K562 (cell line): Measurements from ENCODE around the gene ZSWIM4. TPM values are rescaled to one million over a fixed set of nuclear protein-coding genes. Genes with fewer than 3 reads are reported as not detected.

Experiments used
- ATAC-seq: fragments of 200-7000 bp; cut with Tn5 transposase; 3 replicates; pipeline ENCODE4 v1.9.1; 2020; ENCODE audit warnings: moderate library complexity
- BruUV-seq: library from RNA; stranded (reverse); fragments of 400-500 nt; replicated peaks from 2 replicates; lab custom pipeline; 2021; lab: Mats Ljungman, UMichigan
- CTCF ChIA-PET: fragments of 300-600 bp; formaldehyde crosslinking; extraction: SDS; loops from one replicate; lab custom pipeline; 2021; ENCODE audit warnings: low intra/inter-chr PET ratio; lab: Yijun Ruan, JAX
- POLR2A ChIA-PET: fragments of 300-600, 350-650 bp; sonication (Branson Sonifier 250); formaldehyde crosslinking; extraction: SDS; loops from one replicate; lab custom pipeline; 2021; ENCODE audit warnings: antibody characterized with exemption, inconsistent platforms; lab: Yijun Ruan, JAX
- DNase-seq, 4 experiments: peaks; one replicate each; pipeline versions ENCODE4 v3.0.0 to v3.0.0-alpha.2; 2011 to 2018; ENCODE audit warnings: low spot score in 3 of 4, mixed read lengths in 3 of 4; ENCODE audit errors: extremely low read depth in 1 of 4
- FAIRE-seq: peaks from 2 replicates; lab custom pipeline; 2011; peaks lifted over from hg19 to GRCh38; lab: Jason Lieb, UNC
- H2AFZ ChIP-seq: 2 replicates; pipeline ENCODE4 v1.6.0; 2011; ENCODE audit warnings: low read depth, low read length, control low read depth, inconsistent platforms
- H3K27ac ChIP-seq: fragments of 200-600 bp; 3 replicates; pipeline ENCODE4 v1.8.0; 2011; ENCODE audit warnings: low read depth, mild to moderate bottlenecking, control low read depth, inconsistent platforms, low read length, moderate library complexity, mixed read lengths; ENCODE audit errors: extremely low read depth
- H3K27me3 ChIP-seq, 2 experiments: fragments of 300-600 bp in 1 of 2; 2 replicates in 1 of 2; 3 replicates in 1 of 2; pipeline versions ENCODE4 v1.6.0 to v1.8.0; 2011; ENCODE audit warnings: inconsistent platforms in 2 of 2, low read length in 2 of 2, mild to moderate bottlenecking in 1 of 2, mixed read lengths in 1 of 2, moderate library complexity in 1 of 2; ENCODE audit not compliant: control insufficient read depth in 2 of 2, insufficient read depth in 2 of 2
- H3K36me3 ChIP-seq: fragments of 300-600 bp; 3 replicates; pipeline ENCODE4 v1.8.0; 2011; ENCODE audit warnings: mild to moderate bottlenecking, low read length, inconsistent platforms; ENCODE audit not compliant: control insufficient read depth, insufficient read depth
- H3K4me1 ChIP-seq, 2 experiments: fragments of 200-600 bp in 1 of 2; replicated peaks in 1 of 2; 2 replicates in 1 of 2; 3 replicates in 1 of 2; pipeline versions ENCODE4 v1.5.1 to v1.8.0; 2011; ENCODE audit warnings: inconsistent platforms in 2 of 2, low read length in 2 of 2, mild to moderate bottlenecking in 1 of 2, mixed read lengths in 1 of 2, moderate library complexity in 1 of 2; ENCODE audit not compliant: control insufficient read depth in 2 of 2, insufficient read depth in 2 of 2
- H3K4me2 ChIP-seq: 2 replicates; pipeline ENCODE4 v1.6.1; 2011; ENCODE audit warnings: low read length, control low read depth, inconsistent platforms, mixed read lengths; ENCODE audit not compliant: insufficient read depth
- H3K4me3 ChIP-seq: fragments of 200-600 bp; sonication (generic), shearing (Covaris generic); 2 replicates; pipeline ENCODE4 v1.5.1; 2016; ENCODE audit warnings: control low read depth, inconsistent platforms
- H3K79me2 ChIP-seq: fragments of 200-600 bp; 3 replicates; pipeline ENCODE4 v1.8.0; 2011; ENCODE audit warnings: low read length, inconsistent platforms; ENCODE audit not compliant: control insufficient read depth, insufficient read depth
- H3K9ac ChIP-seq, 2 experiments: 2 replicates each; pipeline versions ENCODE4 v1.6.0 to v1.6.1; 2011; ENCODE audit warnings: low read depth in 2 of 2, low read length in 2 of 2, control low read depth in 1 of 2, inconsistent platforms in 1 of 2, mild to moderate bottlenecking in 1 of 2, mixed read lengths in 1 of 2; ENCODE audit not compliant: insufficient read depth in 1 of 2
- H3K9me1 ChIP-seq: one replicate; pipeline ENCODE4 v1.6.0; 2011; ENCODE audit warnings: inconsistent platforms, mild to moderate bottlenecking, low read length, moderate library complexity; ENCODE audit not compliant: control insufficient read depth, insufficient read depth
- H3K9me3 ChIP-seq: replicated peaks from 2 replicates; pipeline ENCODE4 v1.5.1; 2011; ENCODE audit warnings: low read depth, low read length, inconsistent platforms; ENCODE audit not compliant: control insufficient read depth, insufficient read depth
- H4K20me1 ChIP-seq: replicated peaks from 2 replicates; pipeline ENCODE4 v1.6.1; 2011; ENCODE audit warnings: low read length, inconsistent platforms, mixed read lengths; ENCODE audit not compliant: control insufficient read depth, insufficient read depth
- E2F6 ChIP-seq, 2 experiments: IDR thresholded peaks; 2 replicates each; pipeline ENCODE4 v1.6.1; 2011; ENCODE audit warnings: borderline replicate concordance in 1 of 2, control low read depth in 1 of 2, low read depth in 1 of 2, low read length in 1 of 2, mild to moderate bottlenecking in 1 of 2, mixed read lengths in 1 of 2, moderate library complexity in 1 of 2; ENCODE audit not compliant: insufficient read depth in 1 of 2, insufficient read length in 1 of 2, poor library complexity in 1 of 2, severe bottlenecking in 1 of 2; ENCODE audit errors: extremely low read depth in 1 of 2
- HCFC1 ChIP-seq: IDR thresholded peaks from 2 replicates; pipeline ENCODE4 v1.6.1; 2012; ENCODE audit warnings: low read depth, low read length, improper control_type of control experiment
- MAFG ChIP-seq: fragments of 450-650 bp; conservative IDR thresholded peaks from 2 replicates; pipeline ENCODE4 v1.6.1; 2016; ENCODE audit warnings: missing genetic modification characterization, missing compliant biosample characterization
- MED1 ChIP-seq: sonication (generic); formaldehyde crosslinking; IDR thresholded peaks from 2 replicates; pipeline ENCODE4 v1.8.1; 2023; ENCODE audit warnings: missing genetic modification reagents, borderline replicate concordance
- MYBL2 ChIP-seq, 2 experiments: fragments of 450-650 bp in 1 of 2; sonication (generic) in 1 of 2; formaldehyde crosslinking in 1 of 2; IDR thresholded peaks; 2 replicates each; pipeline versions ENCODE4 v1.6.1 to v1.8.1; 2017 to 2022; ENCODE audit warnings: borderline replicate concordance in 1 of 2, inconsistent platforms in 1 of 2, low read depth in 1 of 2, mild to moderate bottlenecking in 1 of 2, missing genetic modification reagents in 1 of 2, moderate library complexity in 1 of 2
- NFYB ChIP-seq: IDR thresholded peaks from 2 replicates; pipeline ENCODE4 v1.6.1; 2011; ENCODE audit warnings: mild to moderate bottlenecking, moderate library complexity; ENCODE audit not compliant: insufficient read length; ENCODE audit errors: extremely low read depth
- TEAD2 ChIP-seq: fragments of 450-650 bp; IDR thresholded peaks from 2 replicates; pipeline ENCODE4 v1.6.1; 2016; ENCODE audit warnings: missing genetic modification characterization, control low read depth, missing compliant biosample characterization
- ZNF3 ChIP-seq: fragments of 250-450 bp; sonication (Bioruptor Pico); IDR thresholded peaks from 2 replicates; pipeline ENCODE4 v1.5.0; 2021; ENCODE audit warnings: mild to moderate bottlenecking, moderate library complexity
- WGBS: fragments of 100-300 bp; shearing (Covaris generic); methylation state at CpG from one replicate; pipeline ENCODE4 v1.1.6; 2016; ENCODE audit warnings: low coverage, mixed read lengths; ENCODE audit not compliant: insufficient coverage; ENCODE audit errors: missing lambda C conversion rate; 5-methylcytosine and 5-hydroxymethylcytosine counted together
- in situ Hi-C: fragments of 300-500 bp; cut with MboI; formaldehyde crosslinking; loops from 4 replicates; pipeline ENCODE4 v1.15.0; 2018; ENCODE audit warnings: inconsistent platforms, mixed read lengths
- intact Hi-C: fragments of 100-400 bp; cut with micrococcal nuclease; formaldehyde crosslinking; loops from 2 replicates; pipeline ENCODE4 v1.14.2; 2022
- polyA plus RNA-seq, 8 experiments: library from polyadenylated mRNA; depleted of rRNA in 4 of 8; stranded (reverse) in 5 of 8; unstranded in 3 of 8; fragments of >200 nt; fragmentation: Nextera tagmentation in 2 of 8; fragmentation: Illumina TruSeq in 1 of 8; extraction: Ambion mirVana in 2 of 8; extraction: Trizol in 1 of 8; gene quantifications; 2 replicates each; pipeline versions ENCODE4 v1.2.1 to v1.2.3, GENCODE V29; 2011 to 2014; ENCODE audit warnings: inconsistent platforms in 1 of 8, missing spikeins in 1 of 8
- total RNA-seq, 7 experiments: library from RNA; depleted of rRNA in 6 of 7; stranded (reverse); fragments of >200 nt in 6 of 7; fragmentation: Illumina TruSeq in 2 of 7; extraction: Trizol in 2 of 7; gene quantifications; 2 replicates each; pipeline versions ENCODE4 v1.2.1 to v1.2.3, GENCODE V29; 2011 to 2021; ENCODE audit warnings: low replicate concordance in 1 of 7
- TF ChIP-seq, protein P1 (sequence below): fragments of 450-650 bp; formaldehyde crosslinking; IDR thresholded peaks from 2 replicates; pipeline ENCODE4 v1.4.0; 2022; ENCODE audit warnings: mild to moderate bottlenecking, moderate library complexity
- TF ChIP-seq, protein P2 (sequence below), 2 experiments: IDR thresholded peaks in 1 of 2; conservative IDR thresholded peaks in 1 of 2; 2 replicates each; pipeline ENCODE4 v1.6.1; 2016; ENCODE audit warnings: low read depth in 2 of 2, mild to moderate bottlenecking in 1 of 2, missing compliant biosample characterization in 1 of 2, missing genetic modification characterization in 1 of 2, moderate library complexity in 1 of 2
- TF ChIP-seq, protein P3 (sequence below): sonication (generic); formaldehyde crosslinking; IDR thresholded peaks from 2 replicates; pipeline ENCODE4 v1.8.0; 2022; ENCODE audit warnings: mild to moderate bottlenecking, missing genetic modification reagents
- TF ChIP-seq, protein P4 (sequence below): fragments of 450-650 bp; IDR thresholded peaks from 2 replicates; pipeline ENCODE4 v1.6.1; 2018; ENCODE audit warnings: mild to moderate bottlenecking, low read depth; ENCODE audit not compliant: partially characterized antibody

Gene ZSWIM4
- total and polyA plus RNA-seq, 9 of the 15 experiments (the other 6 are each of a cell fraction or from before 2014, with no cell fraction given) = 0.25 to 3.7 (median 0.79) TPM; not detected in 2

- DNase-seq (no peak), FAIRE-seq (no peak), ATAC-seq (no peak)
- no peaks in the 10 kb centered on the region for H3K9me1 ChIP-seq
- H4K20me1 ChIP-seq = no peaks in the 10 kb centered on the region
- 90% methylated on average over 6 of the region's 12 CpGs for WGBS
- no peak overlapping the region for H3K4me2 ChIP-seq
- in situ Hi-C loops (loop anchor here (5.0 kb wide), 1 partner anchor 191 kb away; the partner anchor contains the start of gene MISP3), intact Hi-C loops (loop anchor here (5.0 kb wide), 1 partner anchor 466 kb away; no protein-coding TSS in a partner anchor)
- H3K36me3 ChIP-seq = no peaks in the 10 kb centered on the region
- no peak overlapping the region for H3K4me3 ChIP-seq
- no peaks in the 10 kb centered on the region for H3K79me2 ChIP-seq
- POLR2A ChIA-PET = interaction anchor here (0.6 to 2.1 kb wide), 5 partner anchors 97 to 255 kb away, joined by 3 to 5 read pairs (median 3); partner anchors contain the start of genes ASF1B, IL27RA and RFX1
- no peaks in the 10 kb centered on the region for H3K9me3 ChIP-seq
- no peaks in the 10 kb centered on the region; a peak in 1 of 5 replicates for H3K27me3 ChIP-seq
- BruUV-seq = no TSS peak
- CTCF ChIA-PET = interaction anchor here (1.0 to 2.8 kb wide), 3 partner anchors 151 to 199 kb away, joined by 4 to 39 read pairs (median 6); partner anchors contain the start of genes IL27RA and MISP3
- 0 out of 3 replicates have a peak overlapping the region, but pooled peaks have one; percentile 43 for H3K27ac ChIP-seq
- peak overlapping the region; percentile 67; the same call in 1 of the 2 replicates for H2AFZ ChIP-seq
- peak overlapping the region in 1 of 2 experiments; percentile 86; a peak in 3 of 4 replicates for H3K9ac ChIP-seq
- peaks cover 17 to 64% of the 10 kb centered on the region in 2 experiments for H3K4me1 ChIP-seq
- TF ChIP-seq TEAD2 (no peak), MYBL2 (IDR thresholded peaks at IDR 0.05; ENCODE audit: low read depth) (no peak), MYBL2 (CRISPR knock-in tag; IDR thresholded peaks at IDR 0.05; ENCODE audit: borderline replicate concordance) (no peak), NFYB (no peak), MAFG (tag) (no peak), MED1 (CRISPR knock-in tag) (no peak), ZNF3 (CRISPR knock-in tag) (no peak), HCFC1 (no peak), E2F6 (IDR thresholded peaks at IDR 0.05; ENCODE audit: borderline replicate concordance in 1 of 2, extremely low read depth in 1 of 2, insufficient read depth in 1 of 2, insufficient read length in 1 of 2, low read depth in 1 of 2, low read length in 1 of 2, poor library complexity in 1 of 2, severe bottlenecking in 1 of 2) (no peak)
- TF ChIP-seq, protein P1, sequence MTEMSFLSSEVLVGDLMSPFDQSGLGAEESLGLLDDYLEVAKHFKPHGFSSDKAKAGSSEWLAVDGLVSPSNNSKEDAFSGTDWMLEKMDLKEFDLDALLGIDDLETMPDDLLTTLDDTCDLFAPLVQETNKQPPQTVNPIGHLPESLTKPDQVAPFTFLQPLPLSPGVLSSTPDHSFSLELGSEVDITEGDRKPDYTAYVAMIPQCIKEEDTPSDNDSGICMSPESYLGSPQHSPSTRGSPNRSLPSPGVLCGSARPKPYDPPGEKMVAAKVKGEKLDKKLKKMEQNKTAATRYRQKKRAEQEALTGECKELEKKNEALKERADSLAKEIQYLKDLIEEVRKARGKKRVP (CRISPR knock-in tag) = no peak
- TF ChIP-seq, protein P2, sequence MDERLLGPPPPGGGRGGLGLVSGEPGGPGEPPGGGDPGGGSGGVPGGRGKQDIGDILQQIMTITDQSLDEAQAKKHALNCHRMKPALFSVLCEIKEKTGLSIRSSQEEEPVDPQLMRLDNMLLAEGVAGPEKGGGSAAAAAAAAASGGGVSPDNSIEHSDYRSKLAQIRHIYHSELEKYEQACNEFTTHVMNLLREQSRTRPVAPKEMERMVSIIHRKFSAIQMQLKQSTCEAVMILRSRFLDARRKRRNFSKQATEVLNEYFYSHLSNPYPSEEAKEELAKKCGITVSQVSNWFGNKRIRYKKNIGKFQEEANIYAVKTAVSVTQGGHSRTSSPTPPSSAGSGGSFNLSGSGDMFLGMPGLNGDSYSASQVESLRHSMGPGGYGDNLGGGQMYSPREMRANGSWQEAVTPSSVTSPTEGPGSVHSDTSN (CRISPR knock-in tag; IDR thresholded peaks at IDR 0.05; ENCODE audit: low read depth) = no peak
- TF ChIP-seq, protein P2 (tag; conservative IDR thresholded peaks at IDR 0.05; ENCODE audit: low read depth) = no peak
- TF ChIP-seq, protein P3, sequence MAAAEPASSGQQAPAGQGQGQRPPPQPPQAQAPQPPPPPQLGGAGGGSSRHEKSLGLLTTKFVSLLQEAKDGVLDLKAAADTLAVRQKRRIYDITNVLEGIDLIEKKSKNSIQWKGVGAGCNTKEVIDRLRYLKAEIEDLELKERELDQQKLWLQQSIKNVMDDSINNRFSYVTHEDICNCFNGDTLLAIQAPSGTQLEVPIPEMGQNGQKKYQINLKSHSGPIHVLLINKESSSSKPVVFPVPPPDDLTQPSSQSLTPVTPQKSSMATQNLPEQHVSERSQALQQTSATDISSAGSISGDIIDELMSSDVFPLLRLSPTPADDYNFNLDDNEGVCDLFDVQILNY = no peak
- TF ChIP-seq, protein P4, sequence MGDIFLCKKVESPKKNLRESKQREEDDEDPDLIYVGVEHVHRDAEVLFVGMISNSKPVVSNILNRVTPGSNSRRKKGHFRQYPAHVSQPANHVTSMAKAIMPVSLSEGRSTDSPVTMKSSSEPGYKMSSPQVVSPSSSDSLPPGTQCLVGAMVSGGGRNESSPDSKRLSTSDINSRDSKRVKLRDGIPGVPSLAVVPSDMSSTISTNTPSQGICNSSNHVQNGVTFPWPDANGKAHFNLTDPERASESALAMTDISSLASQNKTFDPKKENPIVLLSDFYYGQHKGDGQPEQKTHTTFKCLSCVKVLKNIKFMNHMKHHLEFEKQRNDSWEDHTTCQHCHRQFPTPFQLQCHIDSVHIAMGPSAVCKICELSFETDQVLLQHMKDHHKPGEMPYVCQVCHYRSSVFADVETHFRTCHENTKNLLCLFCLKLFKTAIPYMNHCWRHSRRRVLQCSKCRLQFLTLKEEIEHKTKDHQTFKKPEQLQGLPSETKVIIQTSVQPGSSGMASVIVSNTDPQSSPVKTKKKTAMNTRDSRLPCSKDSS = no peak
Measured at GRCh38 chr19:13881251-13881691, 86.0 kb downstream of the ZSWIM4 start.
